HFFc6 (cell line): ENCODE data around the gene EFNB3. TPM values are rescaled to one million over a fixed set of nuclear protein-coding genes. Genes with fewer than 3 reads are reported as not detected.

Experiments used
- DNase-seq: peaks from one replicate; pipeline ENCODE4 v3.0.0-alpha.2; 2018
- H3K27ac Mint-ChIP-seq: 2 replicates; pipeline ENCODE4 v1.8.0; 2020; ENCODE audit warnings: mild to moderate bottlenecking, mixed read lengths
- H3K27me3 Mint-ChIP-seq: 2 replicates; pipeline ENCODE4 v1.8.0; 2021; ENCODE audit warnings: mild to moderate bottlenecking, moderate library complexity, mixed read lengths; ENCODE audit not compliant: insufficient read depth
- H3K36me3 Mint-ChIP-seq: 2 replicates; pipeline ENCODE4 v1.8.0; 2021; ENCODE audit warnings: low read depth, mixed read lengths
- H3K4me1 Mint-ChIP-seq: 2 replicates; pipeline ENCODE4 v1.8.0; 2020; ENCODE audit warnings: low read depth, mixed read lengths
- H3K4me3 Mint-ChIP-seq: 2 replicates; pipeline ENCODE4 v1.8.0; 2020; ENCODE audit warnings: mild to moderate bottlenecking, moderate library complexity, mixed read lengths
- H3K9me3 Mint-ChIP-seq: 2 replicates; pipeline ENCODE4 v1.8.0; 2020; ENCODE audit warnings: mild to moderate bottlenecking, mixed read lengths
- CTCF ChIP-seq: fragments of 200-600 bp; sonication (generic); IDR thresholded peaks from 2 replicates; pipeline ENCODE4 v1.5.0; 2021; ENCODE audit warnings: antibody characterized with exemption, mild to moderate bottlenecking
- total RNA-seq, 6 experiments: library from RNA; stranded (reverse); fragmentation: NEBNext Ultra II Directional; extraction: Animal tissue kit (Norgen Biotek cat#: 25700); gene quantifications; 2 replicates in 1 of 6; 3 replicates in 5 of 6; pipeline ENCODE4 v1.2.3, GENCODE V29; 2021

The EFNB3 gene
- total RNA-seq, 6 experiments from 2014 or later, result 0.12 to 0.34 (median 0.24) TPM

GRCh38 chr17:7732981-7733539 is 28.1 kb downstream of the EFNB3 start:
- no peak for DNase-seq
- Mint-ChIP-seq H3K36me3 (no peaks in the 10 kb centered on the region), H3K27ac (no peak overlapping the region), H3K27me3 (peaks cover 46% of the 10 kb centered on the region), H3K4me3 (no peak overlapping the region), H3K4me1 (no peaks in the 10 kb centered on the region), H3K9me3 (no peaks in the 10 kb centered on the region)
- no peak for TF ChIP-seq CTCF

- H3K36me3 Mint-ChIP-seq, result no peaks in the 10 kb centered on the region
- H3K9me3 Mint-ChIP-seq, result no peaks in the 10 kb centered on the region
- no peaks in the 10 kb centered on the region for H3K4me1 Mint-ChIP-seq
- no peak overlapping the region for H3K27ac Mint-ChIP-seq
- DNase-seq, result no peak
- H3K27me3 Mint-ChIP-seq, result peaks cover 57% of the 10 kb centered on the region
- TF ChIP-seq CTCF, result no peak
- no peak overlapping the region for H3K4me3 Mint-ChIP-seq
Measured at GRCh38 chr17:7737601-7738000, 32.6 kb downstream of the EFNB3 start.

- Mint-ChIP-seq H3K4me3 (no peak overlapping the region), H3K27me3 (peaks cover 39% of the 10 kb centered on the region), H3K27ac (no peak overlapping the region), H3K36me3 (no peaks in the 10 kb centered on the region), H3K9me3 (no peaks in the 10 kb centered on the region), H3K4me1 (peaks cover 7% of the 10 kb centered on the region)
- TF ChIP-seq CTCF, result no peak
- DNase-seq, result no peak
Measured at GRCh38 chr17:7739746-7740145, 34.7 kb downstream of the EFNB3 start.

- Mint-ChIP-seq H3K27me3 (peaks cover 36% of the 10 kb centered on the region), H3K27ac (no peak overlapping the region), H3K4me1 (peaks cover 13% of the 10 kb centered on the region), H3K36me3 (no peaks in the 10 kb centered on the region), H3K9me3 (no peaks in the 10 kb centered on the region), H3K4me3 (no peak overlapping the region)
- TF ChIP-seq CTCF, result no peak
- DNase-seq, result no peak
Measured at GRCh38 chr17:7740481-7741001, 35.5 kb downstream of the EFNB3 start.

- Mint-ChIP-seq H3K27ac (no peak overlapping the region), H3K4me3 (no peak overlapping the region), H3K9me3 (no peaks in the 10 kb centered on the region), H3K36me3 (no peaks in the 10 kb centered on the region), H3K4me1 (peaks cover 33% of the 10 kb centered on the region), H3K27me3 (peaks cover 20% of the 10 kb centered on the region)
- DNase-seq, result no peak
- TF ChIP-seq CTCF, result no peak
Measured at GRCh38 chr17:7742729-7743128, 37.7 kb downstream of the EFNB3 start.
